ENCODE results near the gene COL4A5. TPM values are rescaled to one million over a fixed set of nuclear protein-coding genes. Genes with fewer than 3 reads are reported as not detected.

The COL4A5 gene
- total and polyA plus RNA-seq, 4 donors = 0.63 to 10.3 (median 1.2) TPM

DNA sequence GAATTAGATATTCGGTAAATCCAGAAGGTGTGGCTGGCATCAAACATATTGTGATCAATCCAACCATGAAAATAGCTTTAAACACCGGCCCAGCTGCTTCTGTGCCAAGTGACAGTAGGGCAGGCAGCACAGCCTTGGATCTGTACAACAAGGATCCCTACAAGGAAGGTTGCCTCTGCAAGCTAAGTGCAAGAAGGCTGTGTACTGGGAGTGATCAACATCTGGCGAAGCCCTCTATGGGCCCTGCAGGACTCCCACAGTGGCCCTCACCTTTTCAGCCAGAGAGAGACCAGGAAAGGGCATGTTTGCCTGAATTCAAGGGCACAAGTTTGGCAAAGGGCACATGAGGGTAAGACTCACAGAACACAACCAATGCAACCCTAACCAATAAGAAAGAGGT is 287.1 kb downstream of the COL4A5 start:
- Histone ChIP-seq H3K27me3 (ENCODE audit: control insufficient read depth in 4 of 4, insufficient read depth in 4 of 4, low read length in 3 of 4) (peaks cover 0 to 6% (median 2%) of the 10 kb centered on the region in 4 donors), H3K9me3 (ENCODE audit: control insufficient read depth in 4 of 4, low read length in 3 of 4) (no peaks in the 10 kb centered on the region), H3K36me3 (ENCODE audit: control insufficient read depth in 4 of 4, insufficient read depth in 3 of 4, low read depth in 1 of 4, low read length in 3 of 4) (no peaks in the 10 kb centered on the region), H3K4me3 (ENCODE audit: low read depth in 1 of 3, low read length in 3 of 3) (no peak overlapping the region), H3K4me1 (ENCODE audit: control insufficient read depth in 4 of 4, insufficient read depth in 4 of 4, low read length in 3 of 4) (no peaks in the 10 kb centered on the region), H3K27ac (ENCODE audit: low read depth in 1 of 2, low read length in 2 of 2) (no peak overlapping the region), H3K9ac (ENCODE audit: low read depth in 1 of 2, low read length in 2 of 2) (no peak overlapping the region)
- DNase-seq (ENCODE audit: low spot score) = no peak
- WGBS = 76% methylated on average over 3 of the region's 3 CpGs
- TF ChIP-seq RAD21 (IDR thresholded peaks at IDR 0.05) (no peak), FOXA2 (IDR thresholded peaks at IDR 0.05) (no peak), FOXA1 (IDR thresholded peaks at IDR 0.05) (no peak), SP1 (IDR thresholded peaks at IDR 0.05) (no peak)
- TF ChIP-seq, protein P1, sequence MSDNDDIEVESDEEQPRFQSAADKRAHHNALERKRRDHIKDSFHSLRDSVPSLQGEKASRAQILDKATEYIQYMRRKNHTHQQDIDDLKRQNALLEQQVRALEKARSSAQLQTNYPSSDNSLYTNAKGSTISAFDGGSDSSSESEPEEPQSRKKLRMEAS (IDR thresholded peaks at IDR 0.05) = no peak
- TF ChIP-seq, protein P2, sequence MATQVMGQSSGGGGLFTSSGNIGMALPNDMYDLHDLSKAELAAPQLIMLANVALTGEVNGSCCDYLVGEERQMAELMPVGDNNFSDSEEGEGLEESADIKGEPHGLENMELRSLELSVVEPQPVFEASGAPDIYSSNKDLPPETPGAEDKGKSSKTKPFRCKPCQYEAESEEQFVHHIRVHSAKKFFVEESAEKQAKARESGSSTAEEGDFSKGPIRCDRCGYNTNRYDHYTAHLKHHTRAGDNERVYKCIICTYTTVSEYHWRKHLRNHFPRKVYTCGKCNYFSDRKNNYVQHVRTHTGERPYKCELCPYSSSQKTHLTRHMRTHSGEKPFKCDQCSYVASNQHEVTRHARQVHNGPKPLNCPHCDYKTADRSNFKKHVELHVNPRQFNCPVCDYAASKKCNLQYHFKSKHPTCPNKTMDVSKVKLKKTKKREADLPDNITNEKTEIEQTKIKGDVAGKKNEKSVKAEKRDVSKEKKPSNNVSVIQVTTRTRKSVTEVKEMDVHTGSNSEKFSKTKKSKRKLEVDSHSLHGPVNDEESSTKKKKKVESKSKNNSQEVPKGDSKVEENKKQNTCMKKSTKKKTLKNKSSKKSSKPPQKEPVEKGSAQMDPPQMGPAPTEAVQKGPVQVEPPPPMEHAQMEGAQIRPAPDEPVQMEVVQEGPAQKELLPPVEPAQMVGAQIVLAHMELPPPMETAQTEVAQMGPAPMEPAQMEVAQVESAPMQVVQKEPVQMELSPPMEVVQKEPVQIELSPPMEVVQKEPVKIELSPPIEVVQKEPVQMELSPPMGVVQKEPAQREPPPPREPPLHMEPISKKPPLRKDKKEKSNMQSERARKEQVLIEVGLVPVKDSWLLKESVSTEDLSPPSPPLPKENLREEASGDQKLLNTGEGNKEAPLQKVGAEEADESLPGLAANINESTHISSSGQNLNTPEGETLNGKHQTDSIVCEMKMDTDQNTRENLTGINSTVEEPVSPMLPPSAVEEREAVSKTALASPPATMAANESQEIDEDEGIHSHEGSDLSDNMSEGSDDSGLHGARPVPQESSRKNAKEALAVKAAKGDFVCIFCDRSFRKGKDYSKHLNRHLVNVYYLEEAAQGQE (IDR thresholded peaks at IDR 0.05) = no peak

DNA sequence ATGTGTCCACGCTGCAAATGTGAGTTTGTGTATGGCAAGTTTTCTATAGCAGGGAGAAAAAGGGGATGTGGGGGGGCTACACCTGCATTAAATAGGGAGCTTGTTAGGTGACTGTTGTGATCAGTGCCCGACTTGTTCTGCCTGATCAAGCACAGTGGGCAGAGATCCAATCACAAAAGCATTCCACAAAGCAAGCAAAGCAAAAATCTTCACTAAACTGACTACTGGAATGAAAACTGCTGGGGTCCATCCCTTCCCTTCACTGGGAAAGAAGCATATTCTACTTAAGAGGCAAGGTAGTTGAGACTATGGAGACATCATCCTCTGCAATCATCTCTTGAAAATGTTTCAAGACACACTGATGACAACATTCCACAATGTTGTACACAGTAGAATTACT is 291.5 kb downstream of the COL4A5 start:
- 11% methylated on average over 2 of the region's 2 CpGs for WGBS
- Histone ChIP-seq H3K9me3 (ENCODE audit: control insufficient read depth in 4 of 4, low read length in 3 of 4) (peaks cover 0 to 2% (median 0%) of the 10 kb centered on the region in 4 donors), H3K36me3 (ENCODE audit: control insufficient read depth in 4 of 4, insufficient read depth in 3 of 4, low read depth in 1 of 4, low read length in 3 of 4) (no peaks in the 10 kb centered on the region), H3K27ac (ENCODE audit: low read depth in 1 of 2, low read length in 2 of 2) (no peak overlapping the region), H3K4me1 (ENCODE audit: control insufficient read depth in 4 of 4, insufficient read depth in 4 of 4, low read length in 3 of 4) (peaks cover 0 to 4% (median 2%) of the 10 kb centered on the region in 4 donors), H3K27me3 (ENCODE audit: control insufficient read depth in 4 of 4, insufficient read depth in 4 of 4, low read length in 3 of 4) (peaks cover 0 to 16% (median 3%) of the 10 kb centered on the region in 4 donors), H3K4me3 (ENCODE audit: low read depth in 1 of 3, low read length in 3 of 3) (no peak overlapping the region), H3K9ac (ENCODE audit: low read depth in 1 of 2, low read length in 2 of 2) (no peak overlapping the region)
- no peak for DNase-seq (ENCODE audit: low spot score)
- no peak for TF ChIP-seq HNF4G (IDR thresholded peaks at IDR 0.05)
- TF ChIP-seq NR2F2 (IDR thresholded peaks at IDR 0.05) = no peak
- TF ChIP-seq, protein P2 (IDR thresholded peaks at IDR 0.05) = no peak
- TF ChIP-seq JUND (IDR thresholded peaks at IDR 0.05) = no peak
- TF ChIP-seq FOXA1 (IDR thresholded peaks at IDR 0.05) = no peak

DNA sequence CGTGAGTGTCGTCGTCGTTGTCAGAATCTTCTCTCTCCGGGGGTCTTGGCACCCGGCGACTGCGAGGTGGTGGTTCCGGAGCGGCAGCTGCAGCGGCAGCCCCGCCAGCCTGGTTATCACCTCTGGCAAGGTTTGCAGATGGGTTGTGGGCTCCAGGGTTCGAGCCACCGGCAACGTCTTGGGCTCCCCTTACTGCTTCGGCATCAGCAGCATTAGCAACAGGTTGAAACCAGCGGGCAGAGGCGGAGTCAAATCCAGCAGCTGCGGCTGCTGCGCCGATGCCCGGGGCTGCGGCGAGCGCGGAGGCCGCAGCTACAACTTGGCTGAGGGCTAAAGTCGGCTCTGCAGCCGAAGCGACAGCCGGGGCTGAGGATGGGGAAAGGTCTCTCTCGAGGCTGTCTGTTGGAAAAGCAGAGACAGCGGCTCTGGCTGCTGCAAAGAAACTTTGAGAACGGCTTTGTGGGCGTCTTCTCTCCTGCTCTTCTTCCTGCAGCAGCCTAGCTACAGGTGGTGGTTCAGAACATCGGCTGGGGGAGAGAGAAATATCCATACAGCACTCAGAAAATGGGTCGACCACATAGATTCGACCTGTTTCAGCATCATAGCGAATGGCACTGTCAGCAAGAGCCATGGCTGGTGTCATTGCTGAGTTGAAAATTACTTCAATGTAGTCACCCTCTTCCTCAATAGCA is 293.1 kb downstream of the COL4A5 start:
- no peak overlapping the region for H3K9ac ChIP-seq (ENCODE audit: low read depth in 1 of 2, low read length in 2 of 2)
- H3K36me3 ChIP-seq (ENCODE audit: control insufficient read depth in 4 of 4, insufficient read depth in 3 of 4, low read depth in 1 of 4, low read length in 3 of 4) = no peaks in the 10 kb centered on the region
- DNase-seq (ENCODE audit: low spot score) = no peak
- H3K27me3 ChIP-seq (ENCODE audit: control insufficient read depth in 4 of 4, insufficient read depth in 4 of 4, low read length in 3 of 4) = peaks cover 0 to 18% (median 2%) of the 10 kb centered on the region in 4 donors
- no peak overlapping the region for H3K27ac ChIP-seq (ENCODE audit: low read depth in 1 of 2, low read length in 2 of 2)
- 6% methylated on average over 39 of the region's 39 CpGs for WGBS
- no peak overlapping the region for H3K4me3 ChIP-seq (ENCODE audit: low read depth in 1 of 3, low read length in 3 of 3)
- peaks cover 0 to 2% (median 0%) of the 10 kb centered on the region in 4 donors for H3K9me3 ChIP-seq (ENCODE audit: control insufficient read depth in 4 of 4, low read length in 3 of 4)
- H3K4me1 ChIP-seq (ENCODE audit: control insufficient read depth in 4 of 4, insufficient read depth in 4 of 4, low read length in 3 of 4) = peaks cover 2 to 8% (median 4%) of the 10 kb centered on the region in 4 donors
- TF ChIP-seq SP1 (IDR thresholded peaks at IDR 0.05) = no peak
- TF ChIP-seq, protein P3, sequence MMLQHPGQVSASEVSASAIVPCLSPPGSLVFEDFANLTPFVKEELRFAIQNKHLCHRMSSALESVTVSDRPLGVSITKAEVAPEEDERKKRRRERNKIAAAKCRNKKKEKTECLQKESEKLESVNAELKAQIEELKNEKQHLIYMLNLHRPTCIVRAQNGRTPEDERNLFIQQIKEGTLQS (IDR thresholded peaks at IDR 0.05) = no peak
- TF ChIP-seq HNF4G (IDR thresholded peaks at IDR 0.05) = no peak
- TF ChIP-seq, protein P1 (IDR thresholded peaks at IDR 0.05) = no peak
- TF ChIP-seq FOXA1 (IDR thresholded peaks at IDR 0.05) = no peak
- no peak for TF ChIP-seq YY1 (IDR thresholded peaks at IDR 0.05)
- no peak for TF ChIP-seq EGR1 (IDR thresholded peaks at IDR 0.05; ENCODE audit: low read depth in 2 of 2)
- no peak for TF ChIP-seq RAD21 (IDR thresholded peaks at IDR 0.05)
- no peak for TF ChIP-seq GABPA (IDR thresholded peaks at IDR 0.05 in 1 of 2, conservative IDR thresholded peaks at IDR 0.05 in 1 of 2)
- no peak for TF ChIP-seq NR2F2 (IDR thresholded peaks at IDR 0.05)
- TF ChIP-seq, protein P4, sequence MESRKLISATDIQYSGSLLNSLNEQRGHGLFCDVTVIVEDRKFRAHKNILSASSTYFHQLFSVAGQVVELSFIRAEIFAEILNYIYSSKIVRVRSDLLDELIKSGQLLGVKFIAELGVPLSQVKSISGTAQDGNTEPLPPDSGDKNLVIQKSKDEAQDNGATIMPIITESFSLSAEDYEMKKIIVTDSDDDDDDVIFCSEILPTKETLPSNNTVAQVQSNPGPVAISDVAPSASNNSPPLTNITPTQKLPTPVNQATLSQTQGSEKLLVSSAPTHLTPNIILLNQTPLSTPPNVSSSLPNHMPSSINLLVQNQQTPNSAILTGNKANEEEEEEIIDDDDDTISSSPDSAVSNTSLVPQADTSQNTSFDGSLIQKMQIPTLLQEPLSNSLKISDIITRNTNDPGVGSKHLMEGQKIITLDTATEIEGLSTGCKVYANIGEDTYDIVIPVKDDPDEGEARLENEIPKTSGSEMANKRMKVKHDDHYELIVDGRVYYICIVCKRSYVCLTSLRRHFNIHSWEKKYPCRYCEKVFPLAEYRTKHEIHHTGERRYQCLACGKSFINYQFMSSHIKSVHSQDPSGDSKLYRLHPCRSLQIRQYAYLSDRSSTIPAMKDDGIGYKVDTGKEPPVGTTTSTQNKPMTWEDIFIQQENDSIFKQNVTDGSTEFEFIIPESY (IDR thresholded peaks at IDR 0.05) = no peak
- no peak for TF ChIP-seq HNF4A (conservative IDR thresholded peaks at IDR 0.05)
